Measurements from ENCODE around the gene FSTL4. TPM values are rescaled to one million over a fixed set of nuclear protein-coding genes. Genes with fewer than 3 reads are reported as not detected.

FSTL4 gene
- total RNA-seq, 4 donors from 2014 or later, result 0.22 to 0.47 (median 0.27) TPM; not detected in 1

- peaks cover 49% of the 10 kb centered on the region for H3K27me3 ChIP-seq
- H3K9me3 ChIP-seq, result peaks cover 0 to 11% (median 0%) of the 10 kb centered on the region in 3 donors
- no peaks in the 10 kb centered on the region for H3K4me1 ChIP-seq
- TF ChIP-seq POLR2A (IDR thresholded peaks at IDR 0.05), result no peak
- TF ChIP-seq EP300 (IDR thresholded peaks at IDR 0.05), result no peak
- TF ChIP-seq, protein P1, sequence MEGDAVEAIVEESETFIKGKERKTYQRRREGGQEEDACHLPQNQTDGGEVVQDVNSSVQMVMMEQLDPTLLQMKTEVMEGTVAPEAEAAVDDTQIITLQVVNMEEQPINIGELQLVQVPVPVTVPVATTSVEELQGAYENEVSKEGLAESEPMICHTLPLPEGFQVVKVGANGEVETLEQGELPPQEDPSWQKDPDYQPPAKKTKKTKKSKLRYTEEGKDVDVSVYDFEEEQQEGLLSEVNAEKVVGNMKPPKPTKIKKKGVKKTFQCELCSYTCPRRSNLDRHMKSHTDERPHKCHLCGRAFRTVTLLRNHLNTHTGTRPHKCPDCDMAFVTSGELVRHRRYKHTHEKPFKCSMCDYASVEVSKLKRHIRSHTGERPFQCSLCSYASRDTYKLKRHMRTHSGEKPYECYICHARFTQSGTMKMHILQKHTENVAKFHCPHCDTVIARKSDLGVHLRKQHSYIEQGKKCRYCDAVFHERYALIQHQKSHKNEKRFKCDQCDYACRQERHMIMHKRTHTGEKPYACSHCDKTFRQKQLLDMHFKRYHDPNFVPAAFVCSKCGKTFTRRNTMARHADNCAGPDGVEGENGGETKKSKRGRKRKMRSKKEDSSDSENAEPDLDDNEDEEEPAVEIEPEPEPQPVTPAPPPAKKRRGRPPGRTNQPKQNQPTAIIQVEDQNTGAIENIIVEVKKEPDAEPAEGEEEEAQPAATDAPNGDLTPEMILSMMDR (IDR thresholded peaks at IDR 0.05), result no peak
- TF ChIP-seq POLR2AphosphoS5 (IDR thresholded peaks at IDR 0.05), result no peak
- 80 to 82% methylated on average over 8 of the region's 9 CpGs for WGBS, 2 donors (ENCODE audit: low coverage in 1 of 2)
- no peaks in the 10 kb centered on the region for H3K36me3 ChIP-seq
- H3K27ac ChIP-seq, result no peak overlapping the region
- H3K4me3 ChIP-seq, result no peak overlapping the region
- no peak for ATAC-seq
Observed at GRCh38 chr5:133203317-133204305, 408.7 kb downstream of the FSTL4 start.

GRCh38 chr5:133202066-133202665 is 410.2 kb downstream of the FSTL4 start:
- ATAC-seq, result no peak
- Histone ChIP-seq H3K27ac (no peak overlapping the region), H3K27me3 (peaks cover 49% of the 10 kb centered on the region), H3K4me3 (no peak overlapping the region), H3K9me3 (peaks cover 0 to 11% (median 0%) of the 10 kb centered on the region in 3 donors), H3K4me1 (no peaks in the 10 kb centered on the region), H3K36me3 (no peaks in the 10 kb centered on the region)
- WGBS, 2 donors (ENCODE audit: low coverage in 1 of 2), result 91 to 95% methylated on average over 5 to 7 of the region's 8 CpGs
- TF ChIP-seq POLR2AphosphoS5 (IDR thresholded peaks at IDR 0.05), result no peak
- TF ChIP-seq, protein P1 (IDR thresholded peaks at IDR 0.05), result no peak
- TF ChIP-seq POLR2A (IDR thresholded peaks at IDR 0.05), result no peak
- TF ChIP-seq EP300 (IDR thresholded peaks at IDR 0.05), result no peak

DNA sequence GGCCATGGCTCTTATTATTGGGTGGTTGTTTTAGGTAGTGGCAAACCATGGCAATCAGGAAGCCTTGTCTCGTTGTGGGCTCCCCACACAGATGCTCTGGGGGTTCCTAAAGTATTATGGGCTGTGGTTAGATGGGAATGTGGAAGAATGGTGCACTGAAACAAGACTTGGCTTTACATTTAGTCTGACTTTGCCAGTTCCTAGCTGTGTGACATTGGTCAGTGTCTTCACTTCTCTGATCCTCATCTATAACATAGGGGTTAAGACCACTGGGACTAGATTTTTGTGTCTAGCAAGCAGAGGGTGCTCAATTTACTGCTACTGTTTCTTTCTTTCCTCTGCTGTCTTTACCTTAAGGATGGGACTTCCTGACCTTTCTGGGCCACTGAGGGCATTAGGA is 411.0 kb downstream of the FSTL4 start:
- Histone ChIP-seq H3K4me3 (no peak overlapping the region), H3K36me3 (no peaks in the 10 kb centered on the region), H3K27me3 (peaks cover 49% of the 10 kb centered on the region), H3K4me1 (no peaks in the 10 kb centered on the region), H3K9me3 (peaks cover 0 to 11% (median 0%) of the 10 kb centered on the region in 3 donors), H3K27ac (no peak overlapping the region)
- no peak for ATAC-seq
- TF ChIP-seq POLR2AphosphoS5 (IDR thresholded peaks at IDR 0.05), result no peak
- TF ChIP-seq POLR2A (IDR thresholded peaks at IDR 0.05), result no peak
- TF ChIP-seq, protein P1 (IDR thresholded peaks at IDR 0.05), result no peak
- WGBS, 2 donors (ENCODE audit: low coverage in 1 of 2), result no CpG with 5 or more reads among the region's 1 CpG

DNA sequence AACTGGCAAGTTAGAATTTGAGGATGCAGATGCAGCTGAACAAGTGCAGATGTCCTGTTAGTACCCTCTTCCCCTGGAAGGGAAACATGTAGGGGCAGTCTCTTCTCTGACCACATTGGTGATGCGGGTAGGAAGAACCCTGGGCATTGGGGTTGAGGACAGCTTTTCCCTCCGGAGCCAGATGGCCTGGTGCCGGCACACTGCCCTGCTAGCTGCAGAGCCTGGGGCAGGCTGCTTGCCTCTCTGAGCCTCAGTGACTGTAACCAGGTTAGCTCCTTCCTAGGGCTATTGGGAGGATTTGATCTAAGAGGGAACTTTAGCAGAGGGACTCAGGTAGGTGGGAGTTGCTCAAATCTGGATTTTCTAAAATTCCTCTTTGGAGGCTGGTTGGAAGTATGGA is 412.1 kb downstream of the FSTL4 start:
- ATAC-seq, result no peak
- TF ChIP-seq EP300 (IDR thresholded peaks at IDR 0.05) (no peak), POLR2AphosphoS5 (IDR thresholded peaks at IDR 0.05) (no peak), POLR2A (IDR thresholded peaks at IDR 0.05) (no peak)
- TF ChIP-seq, protein P1 (IDR thresholded peaks at IDR 0.05), result no peak
- H3K27ac ChIP-seq, result no peak overlapping the region
- no peaks in the 10 kb centered on the region for H3K4me1 ChIP-seq
- no peaks in the 10 kb centered on the region for H3K36me3 ChIP-seq
- H3K9me3 ChIP-seq, result peaks cover 0 to 11% (median 0%) of the 10 kb centered on the region in 3 donors
- peaks cover 49% of the 10 kb centered on the region for H3K27me3 ChIP-seq
- no peak overlapping the region for H3K4me3 ChIP-seq
- WGBS, 2 donors (ENCODE audit: low coverage in 1 of 2), result no CpG with 5 or more reads among the region's 3 CpGs
